CD4-positive, CD25-positive, alpha-beta regulatory T cell (primary cell): ENCODE data around the gene APOD. TPM values are rescaled to one million over a fixed set of nuclear protein-coding genes. Genes with fewer than 3 reads are reported as not detected.
A peak's percentile ranks its signal among the peaks of the same experiment; 100 is the strongest.
"Not testable (repeated sequence)": the region's sequence is repeated elsewhere in the genome, so short reads cannot be mapped to it uniquely, and the experiment has no call there.

ENCODE experiments used
- ATAC-seq, 2 donors: fragments of 150-1000 bp; cut with Tn5 transposase; one replicate each; pipeline ENCODE4 v1.10.0; 2021; ENCODE audit warnings: low read depth in 2 of 2, moderate number of reproducible peaks in 2 of 2, moderate library complexity in 1 of 2
- DNase-seq, 3 donors: peaks; one replicate each; pipeline versions ENCODE4 v3.0.0 to v3.0.0-alpha.2; 2012 to 2022; ENCODE audit warnings: mixed read lengths in 1 of 3
- H3K27ac ChIP-seq: one replicate; pipeline ENCODE4 v1.7.0; 2013; ENCODE audit warnings: mild to moderate bottlenecking, low read length; ENCODE audit not compliant: insufficient read depth, poor library complexity, severe bottlenecking
- H3K27me3 ChIP-seq: one replicate; pipeline ENCODE4 v1.7.0; 2013; ENCODE audit warnings: low read length; ENCODE audit not compliant: control insufficient read depth, insufficient read depth
- H3K36me3 ChIP-seq: one replicate; pipeline ENCODE4 v1.7.0; 2013; ENCODE audit warnings: mild to moderate bottlenecking, low read length, moderate library complexity; ENCODE audit not compliant: control insufficient read depth, insufficient read depth
- H3K4me1 ChIP-seq: 2 replicates; pipeline ENCODE4 v1.7.0; 2013; ENCODE audit warnings: mild to moderate bottlenecking, low read length; ENCODE audit not compliant: insufficient read depth, control insufficient read depth, poor library complexity, severe bottlenecking
- H3K4me3 ChIP-seq: one replicate; pipeline ENCODE4 v1.7.0; 2013; ENCODE audit warnings: low read depth, mild to moderate bottlenecking, low read length, moderate library complexity
- H3K9me3 ChIP-seq, 2 experiments: 1 replicate in 1 of 2; 2 replicates in 1 of 2; pipeline ENCODE4 v1.7.0; 2013; ENCODE audit warnings: low read length in 2 of 2, mild to moderate bottlenecking in 1 of 2, moderate library complexity in 1 of 2; ENCODE audit not compliant: control insufficient read depth in 2 of 2
- H3K27ac Mint-ChIP-seq, 3 donors: one replicate each; pipeline ENCODE4 v1.8.0; 2020 to 2022; ENCODE audit warnings: mild to moderate bottlenecking in 3 of 3, mixed read lengths in 3 of 3, moderate library complexity in 2 of 3
- H3K27me3 Mint-ChIP-seq: one replicate; pipeline ENCODE4 v1.8.0; 2022; ENCODE audit warnings: mild to moderate bottlenecking, mixed read lengths
- H3K36me3 Mint-ChIP-seq: one replicate; pipeline ENCODE4 v1.8.0; 2020; ENCODE audit warnings: mixed read lengths
- H3K4me1 Mint-ChIP-seq, 4 donors: one replicate each; pipeline ENCODE4 v1.8.0; 2020 to 2022; ENCODE audit warnings: mixed read lengths in 4 of 4, mild to moderate bottlenecking in 1 of 4
- H3K4me3 Mint-ChIP-seq, 4 donors: one replicate each; pipeline ENCODE4 v1.8.0; 2020 to 2022; ENCODE audit warnings: mild to moderate bottlenecking in 4 of 4, mixed read lengths in 4 of 4, moderate library complexity in 3 of 4
- H3K9me3 Mint-ChIP-seq, 7 donors: one replicate each; pipeline ENCODE4 v1.8.0; 2020 to 2022; ENCODE audit warnings: mixed read lengths in 7 of 7, mild to moderate bottlenecking in 3 of 7, moderate library complexity in 2 of 7
- polyA plus RNA-seq, 4 donors: library from polyadenylated mRNA; unstranded; fragments of 300-500 nt; fragmentation: Illumina TruSeq; gene quantifications; one replicate each; pipeline ENCODE4 v1.2.3, GENCODE V29; 2021
- total RNA-seq: library from RNA; stranded (reverse); gene quantifications from one replicate; pipeline ENCODE4 v1.2.3, GENCODE V29; 2022

Gene APOD
- total and polyA plus RNA-seq, 5 donors from 2014 or later, result 0.60 TPM; not detected in 4

DNA sequence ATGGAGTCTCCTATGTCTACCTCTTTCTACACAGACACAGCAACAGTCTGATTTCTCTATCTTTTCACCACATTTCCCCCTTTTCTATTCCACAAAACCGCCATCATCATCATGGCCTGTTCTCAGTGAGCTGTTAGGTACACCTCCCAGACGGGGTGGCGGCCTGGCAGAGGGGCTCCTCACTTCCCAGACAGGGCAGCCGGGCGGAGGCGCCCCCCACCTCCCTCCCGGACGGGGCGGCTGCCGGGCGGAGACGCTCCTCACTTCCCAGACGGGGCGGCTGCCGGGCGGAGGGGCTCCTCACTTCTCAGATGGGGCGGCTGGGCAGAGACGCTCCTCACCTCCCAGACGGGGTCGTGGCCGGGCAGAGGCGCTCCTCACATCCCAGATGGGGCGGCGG lies 15.8 kb upstream of the APOD start:
- not testable (repeated sequence) for H3K36me3 Mint-ChIP-seq, H3K27ac Mint-ChIP-seq, DNase-seq, H3K4me1 ChIP-seq, ATAC-seq, H3K4me3 ChIP-seq, H3K4me1 Mint-ChIP-seq, H3K9me3 ChIP-seq, H3K27me3 ChIP-seq, H3K27ac ChIP-seq, H3K36me3 ChIP-seq, H3K9me3 Mint-ChIP-seq, H3K4me3 Mint-ChIP-seq, H3K27me3 Mint-ChIP-seq

DNA sequence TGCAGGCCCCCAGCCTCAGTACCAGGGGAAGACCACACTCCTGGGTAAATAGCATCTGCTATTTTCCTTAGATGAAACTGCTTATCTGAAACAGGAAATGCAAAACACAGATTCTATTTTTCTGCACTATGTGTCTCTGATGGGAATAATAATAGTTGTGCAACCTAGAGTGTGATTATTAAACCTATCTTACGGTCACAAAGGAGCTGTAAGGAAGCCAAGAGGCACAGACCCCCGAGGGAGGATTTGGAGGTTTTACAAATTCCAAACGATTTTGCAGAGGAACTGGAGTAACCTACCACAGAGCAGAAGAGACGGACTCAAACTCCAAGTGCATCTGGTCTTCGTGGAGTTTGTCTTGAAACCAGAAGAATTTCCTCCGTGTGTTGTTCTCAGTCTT lies 14.1 kb upstream of the APOD start:
- H3K4me1 ChIP-seq, result no peaks in the 10 kb centered on the region
- H3K4me3 ChIP-seq, result no peak overlapping the region
- H3K27ac Mint-ChIP-seq, result peak overlapping the region in 1 of 3 donors; percentile 37
- no peaks in the 10 kb centered on the region for H3K9me3 ChIP-seq
- H3K36me3 Mint-ChIP-seq, result no peaks in the 10 kb centered on the region
- no peak overlapping the region for H3K27ac ChIP-seq
- DNase-seq, result no peak
- H3K4me1 Mint-ChIP-seq, result peaks cover 0 to under 1% (median 0%) of the 10 kb centered on the region in 4 donors
- peaks cover 0 to 2% (median 0%) of the 10 kb centered on the region in 7 donors for H3K9me3 Mint-ChIP-seq
- no peaks in the 10 kb centered on the region for H3K27me3 ChIP-seq
- ATAC-seq, result no peak
- H3K27me3 Mint-ChIP-seq, result peaks cover 6% of the 10 kb centered on the region
- H3K4me3 Mint-ChIP-seq, result no peak overlapping the region
- H3K36me3 ChIP-seq, result no peaks in the 10 kb centered on the region

DNA sequence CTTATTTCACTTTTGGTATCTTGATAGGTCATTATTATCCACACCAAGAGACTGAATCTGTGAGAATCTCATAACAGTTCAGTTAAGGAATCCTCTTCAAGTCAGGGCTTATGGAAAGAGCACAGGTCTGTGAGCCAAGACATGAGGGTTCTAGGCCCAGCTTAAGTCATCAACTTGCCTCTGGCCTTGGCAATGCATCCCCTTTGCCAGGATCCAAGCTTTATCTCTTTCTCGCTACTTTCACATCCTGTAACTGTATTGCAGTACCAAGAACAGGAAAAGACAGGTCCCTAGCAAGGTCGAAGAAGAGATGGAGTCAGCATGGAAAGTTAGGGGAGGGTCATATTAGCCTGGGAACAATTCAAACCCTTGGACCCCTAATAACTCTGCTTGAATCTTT lies 13.5 kb upstream of the APOD start:
- H3K27ac Mint-ChIP-seq, result peak overlapping the region in 1 of 3 donors; percentile 37
- Histone ChIP-seq H3K27me3 (no peaks in the 10 kb centered on the region), H3K4me3 (no peak overlapping the region), H3K36me3 (no peaks in the 10 kb centered on the region), H3K4me1 (no peaks in the 10 kb centered on the region), H3K9me3 (no peaks in the 10 kb centered on the region), H3K27ac (no peak overlapping the region)
- H3K4me3 Mint-ChIP-seq, result no peak overlapping the region
- ATAC-seq (no peak), DNase-seq (no peak)
- peaks cover 10% of the 10 kb centered on the region for H3K27me3 Mint-ChIP-seq
- H3K9me3 Mint-ChIP-seq, result peaks cover 0 to 2% (median 0%) of the 10 kb centered on the region in 7 donors
- H3K36me3 Mint-ChIP-seq, result no peaks in the 10 kb centered on the region
- peaks cover 0 to 4% (median 0%) of the 10 kb centered on the region in 4 donors for H3K4me1 Mint-ChIP-seq

DNA sequence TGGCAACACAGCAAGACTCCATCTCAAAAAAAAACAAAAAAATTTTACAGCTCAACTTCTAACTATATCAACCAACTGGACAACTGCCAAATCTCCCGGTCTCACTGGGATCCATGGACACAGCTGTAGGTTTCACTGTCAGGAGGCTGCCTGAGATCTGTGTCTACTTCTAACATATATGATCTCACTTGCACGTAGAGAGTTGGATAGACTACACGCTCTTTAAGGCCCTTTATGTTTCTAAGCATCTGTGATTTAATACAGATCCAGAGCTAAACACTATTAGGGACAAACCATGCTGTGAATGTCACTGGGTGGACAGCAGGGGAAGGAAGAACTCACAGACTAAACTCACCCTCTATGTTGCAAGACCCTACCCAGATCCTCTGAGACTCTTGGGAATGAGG lies 13.0 kb upstream of the APOD start:
- Histone ChIP-seq H3K9me3 (no peaks in the 10 kb centered on the region), H3K4me1 (no peaks in the 10 kb centered on the region), H3K27ac (no peak overlapping the region), H3K27me3 (no peaks in the 10 kb centered on the region), H3K36me3 (no peaks in the 10 kb centered on the region), H3K4me3 (no peak overlapping the region)
- Mint-ChIP-seq H3K27ac (peak overlapping the region in 1 of 3 donors; percentile 37), H3K36me3 (no peaks in the 10 kb centered on the region), H3K27me3 (peaks cover 10% of the 10 kb centered on the region), H3K9me3 (no peaks in the 10 kb centered on the region), H3K4me1 (peaks cover 0 to 4% (median 0%) of the 10 kb centered on the region in 4 donors), H3K4me3 (no peak overlapping the region)
- DNase-seq (no peak), ATAC-seq (no peak)

DNA sequence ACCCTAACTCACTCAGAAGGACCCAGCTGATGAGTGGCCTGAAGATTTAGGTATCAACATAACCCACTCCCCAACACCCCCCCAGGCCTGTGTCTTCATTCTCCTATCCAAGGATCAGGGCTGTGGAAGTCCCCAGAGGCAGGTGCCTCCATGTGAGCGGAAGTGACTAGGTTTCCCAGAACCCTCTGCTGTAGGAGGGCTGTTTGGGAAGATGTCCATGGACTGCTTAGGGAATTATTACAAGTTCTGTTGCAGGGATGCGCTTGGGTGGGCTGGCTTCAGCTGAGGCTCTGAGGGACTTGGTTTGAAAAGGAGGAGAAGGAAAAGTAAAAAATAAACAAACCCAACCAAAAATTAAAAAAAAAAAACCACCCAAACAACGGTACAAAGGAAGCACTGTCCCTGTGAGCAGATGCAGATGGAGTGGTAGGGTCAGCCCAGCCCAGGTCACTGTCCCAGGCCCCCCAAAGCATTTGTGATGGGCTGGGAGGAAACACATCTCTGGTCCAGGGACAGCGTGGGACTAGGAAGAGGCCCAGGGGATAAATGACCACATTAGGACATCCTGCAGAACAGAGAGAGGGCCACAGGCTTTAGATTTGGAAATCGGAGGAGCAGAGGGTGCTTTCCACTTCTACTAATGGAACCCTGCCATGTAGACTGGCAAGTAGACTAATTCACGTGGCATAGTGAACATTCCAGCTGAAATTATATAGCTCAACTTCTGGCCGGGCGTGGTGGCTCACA lies 12.2 kb upstream of the APOD start:
- H3K27ac ChIP-seq, result no peak overlapping the region
- no peaks in the 10 kb centered on the region for H3K36me3 ChIP-seq
- DNase-seq (no peak), ATAC-seq (no peak)
- H3K4me3 ChIP-seq, result no peak overlapping the region
- no peaks in the 10 kb centered on the region for H3K9me3 ChIP-seq
- H3K4me1 ChIP-seq, result no peaks in the 10 kb centered on the region
- H3K27ac Mint-ChIP-seq, result no peak overlapping the region
- no peaks in the 10 kb centered on the region for H3K36me3 Mint-ChIP-seq
- no peak overlapping the region for H3K4me3 Mint-ChIP-seq
- no peaks in the 10 kb centered on the region for H3K27me3 ChIP-seq
- no peaks in the 10 kb centered on the region for H3K9me3 Mint-ChIP-seq
- peaks cover 0 to 4% (median 0%) of the 10 kb centered on the region in 4 donors for H3K4me1 Mint-ChIP-seq
- H3K27me3 Mint-ChIP-seq, result peaks cover 10% of the 10 kb centered on the region

DNA sequence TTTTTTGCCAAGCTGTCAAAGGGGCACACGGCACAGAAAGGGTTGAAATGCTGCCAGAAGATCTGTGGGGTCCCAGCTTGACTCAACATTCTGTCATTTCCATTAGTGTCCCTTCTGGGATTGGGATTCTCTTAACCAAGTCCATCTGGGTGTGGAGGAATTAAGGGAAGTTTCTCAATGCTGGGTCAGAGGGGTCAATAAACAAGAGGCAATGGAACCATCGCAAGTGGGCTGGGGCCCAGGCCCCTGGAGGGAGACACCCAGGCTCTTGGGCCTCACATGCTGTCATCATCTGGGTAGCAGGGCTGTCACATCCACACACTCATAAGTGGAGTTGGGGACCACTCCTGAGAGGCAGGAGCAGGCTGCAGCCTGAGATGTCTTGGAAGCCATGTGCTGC lies 8.1 kb upstream of the APOD start:
- H3K27me3 Mint-ChIP-seq, result peaks cover 10% of the 10 kb centered on the region
- H3K4me3 ChIP-seq, result no peak overlapping the region
- H3K36me3 Mint-ChIP-seq, result no peaks in the 10 kb centered on the region
- no peaks in the 10 kb centered on the region for H3K36me3 ChIP-seq
- no peak overlapping the region for H3K27ac ChIP-seq
- no peak overlapping the region for H3K27ac Mint-ChIP-seq
- H3K9me3 Mint-ChIP-seq, result no peaks in the 10 kb centered on the region
- DNase-seq (no peak), ATAC-seq (no peak)
- H3K4me3 Mint-ChIP-seq, result no peak overlapping the region
- H3K4me1 ChIP-seq, result peaks cover 4% of the 10 kb centered on the region
- H3K9me3 ChIP-seq, result no peaks in the 10 kb centered on the region
- peaks cover 4% of the 10 kb centered on the region for H3K27me3 ChIP-seq
- peaks cover 0 to 4% (median 0%) of the 10 kb centered on the region in 4 donors for H3K4me1 Mint-ChIP-seq

DNA sequence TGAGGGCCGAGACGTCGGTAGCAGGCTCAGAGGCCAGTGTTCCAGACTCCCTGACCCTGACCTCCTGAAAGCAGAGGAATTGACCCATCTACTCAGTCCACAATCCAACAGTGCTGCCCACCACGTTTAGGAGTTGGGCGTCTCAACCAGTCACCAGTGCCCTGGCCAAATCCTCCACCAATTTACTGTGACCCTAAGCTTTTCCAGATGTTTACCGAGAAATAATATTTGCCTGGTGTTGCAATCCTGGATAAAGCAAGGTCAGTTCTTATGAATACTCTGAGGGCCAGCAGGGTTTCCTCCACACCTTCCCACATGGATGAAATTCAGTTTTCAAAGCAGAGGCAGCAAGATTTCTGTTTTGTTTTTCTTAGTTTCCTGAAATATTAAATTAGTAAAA lies 7.5 kb upstream of the APOD start:
- no peak overlapping the region for H3K4me3 Mint-ChIP-seq
- DNase-seq, result no peak

DNA sequence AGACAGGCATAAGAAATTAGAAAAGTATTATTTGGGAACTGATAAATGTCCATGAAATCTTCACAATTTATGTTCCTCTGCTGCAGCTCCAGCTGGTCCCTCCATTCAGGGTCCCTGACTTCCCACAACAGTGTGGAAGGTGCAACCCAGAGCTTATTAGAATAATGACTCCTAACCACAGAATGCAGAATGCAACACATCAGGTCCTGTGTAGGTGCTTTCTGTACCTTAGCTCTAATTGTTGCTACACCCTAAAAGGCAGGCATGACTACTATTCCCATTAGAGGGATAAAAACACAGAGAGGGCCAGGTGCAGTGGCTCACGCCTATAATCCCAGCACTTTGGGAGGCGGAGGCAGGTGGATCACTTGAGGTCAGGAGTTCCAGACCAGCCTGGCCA lies 6.6 kb upstream of the APOD start:
- not testable (repeated sequence) for H3K9me3 ChIP-seq, ATAC-seq

More for the DNA sequence above, 7.5 kb upstream of the APOD start:
- Histone ChIP-seq H3K27me3 (peaks cover 4% of the 10 kb centered on the region), H3K9me3 (no peaks in the 10 kb centered on the region), H3K4me1 (peaks cover 8% of the 10 kb centered on the region), H3K4me3 (no peak overlapping the region), H3K36me3 (no peaks in the 10 kb centered on the region), H3K27ac (no peak overlapping the region)
- Mint-ChIP-seq H3K27ac (no peak overlapping the region), H3K4me1 (peaks cover 0 to 4% (median under 1%) of the 10 kb centered on the region in 4 donors), H3K9me3 (no peaks in the 10 kb centered on the region), H3K27me3 (peaks cover 15% of the 10 kb centered on the region), H3K36me3 (no peaks in the 10 kb centered on the region)
- ATAC-seq, result no peak

More for the DNA sequence above, 6.6 kb upstream of the APOD start:
- H3K9me3 Mint-ChIP-seq, H3K4me1 ChIP-seq, H3K27me3 ChIP-seq, H3K4me3 ChIP-seq, H3K4me1 Mint-ChIP-seq, H3K4me3 Mint-ChIP-seq, H3K36me3 ChIP-seq, H3K36me3 Mint-ChIP-seq, H3K27ac Mint-ChIP-seq, H3K27ac ChIP-seq, DNase-seq: not testable (repeated sequence)
- peaks cover 15% of the 10 kb centered on the region for H3K27me3 Mint-ChIP-seq
